Peyer's patch (tissue), 4 donors: Measurements from ENCODE around the gene CAMP.

Source experiments
- CTCF ChIP-seq, 6 experiments: fragments of 450-650 bp in 4 of 6; fragments of 200-600 bp in 2 of 6; sonication (generic) in 1 of 6; IDR thresholded peaks; one replicate each; pipeline ENCODE4 v1.5.1; 2017 to 2019; ENCODE audit warnings: antibody characterized with exemption in 6 of 6, mild to moderate bottlenecking in 3 of 6, moderate library complexity in 1 of 6
- POLR2A ChIP-seq, 2 donors: fragments of 450-650 bp; IDR thresholded peaks; one replicate each; pipeline ENCODE4 v1.5.1; 2017; ENCODE audit warnings: antibody characterized with exemption in 2 of 2, mild to moderate bottlenecking in 2 of 2, moderate library complexity in 2 of 2

- no peak for TF ChIP-seq CTCF (IDR thresholded peaks at IDR 0.05)
- no peak for TF ChIP-seq POLR2A (IDR thresholded peaks at IDR 0.05)
Measured at GRCh38 chr3:48215876-48216275, 7.4 kb upstream of the CAMP start.
